Left lung (tissue), 10 donors: ENCODE results near the gene SP6. TPM values are rescaled to one million over a fixed set of nuclear protein-coding genes. Genes with fewer than 3 reads are reported as not detected.
A peak's percentile ranks its signal among the peaks of the same experiment; 100 is the strongest.

Source experiments
- ATAC-seq: fragments of 200-7000 bp; cut with Tn5 transposase; one replicate; pipeline ENCODE4 v1.9.1; 2020; ENCODE audit warnings: moderate library complexity
- DNase-seq, 4 donors: peaks; one replicate each; pipeline ENCODE4 v3.0.0-alpha.2; 2013 to 2020
- H3K27ac ChIP-seq, 2 donors: fragments of 200-600 bp; sonication (generic) in 1 of 2; one replicate each; pipeline versions ENCODE4 v1.5.0 to v1.8.0; 2020 to 2021
- H3K27me3 ChIP-seq, 2 donors: fragments of 200-600 bp; sonication (generic) in 1 of 2; one replicate each; pipeline versions ENCODE4 v1.5.0 to v1.8.0; 2020 to 2021
- H3K36me3 ChIP-seq, 2 donors: fragments of 200-600 bp; sonication (generic) in 1 of 2; one replicate each; pipeline versions ENCODE4 v1.5.0 to v1.8.0; 2020 to 2021
- H3K4me1 ChIP-seq, 2 donors: fragments of 200-600 bp; one replicate each; pipeline ENCODE4 v1.8.0; 2021
- H3K4me3 ChIP-seq, 2 donors: fragments of 200-600 bp; sonication (generic) in 1 of 2; one replicate each; pipeline versions ENCODE4 v1.5.0 to v1.8.0; 2020 to 2021; ENCODE audit warnings: mild to moderate bottlenecking in 1 of 2
- H3K9me3 ChIP-seq, 2 donors: fragments of 200-600 bp; sonication (generic) in 1 of 2; one replicate each; pipeline versions ENCODE4 v1.5.0 to v1.8.0; 2020 to 2021
- CTCF ChIP-seq, 2 donors: fragments of 200-600 bp; sonication (generic) in 1 of 2; IDR thresholded peaks; one replicate each; pipeline versions ENCODE4 v1.5.0 to v1.8.0; 2021; ENCODE audit warnings: antibody characterized with exemption in 2 of 2
- intact Hi-C, 2 donors: fragments of 100-400 bp; cut with DNase I; formaldehyde crosslinking; loops; one replicate each; pipeline versions ENCODE4 v1.11.2 to v1.14.2; 2022
- polyA plus RNA-seq, 6 donors: library from polyadenylated mRNA; unstranded; fragments of 120-200 nt; gene quantifications; one replicate each; pipeline ENCODE4 v1.2.1, GENCODE V29; 2013; ENCODE audit not compliant: insufficient read length in 6 of 6
- total RNA-seq, 2 donors: library from RNA; stranded (reverse); fragmentation: NEBNext Ultra II Directional; extraction: Animal tissue kit (Norgen Biotek cat#: 25700); gene quantifications; one replicate each; pipeline ENCODE4 v1.2.1, GENCODE V29; 2021
- donor health status: DM: no; HTN: yes; CAD: no.
- donor health status: DM: no; HTN: no; CAD: no.

The SP6 gene
- total and polyA plus RNA-seq, 8 donors: 0.79 to 6.7 (median 4.5) TPM

- H3K4me3 ChIP-seq: no peak overlapping the region
- H3K27ac ChIP-seq: no peak overlapping the region
- H3K36me3 ChIP-seq: no peaks in the 10 kb centered on the region
- intact Hi-C loops: no loop called here
- no peak for TF ChIP-seq CTCF (IDR thresholded peaks at IDR 0.05)
- H3K27me3 ChIP-seq: peaks cover 0 to 67% of the 10 kb centered on the region in 2 donors
- no peak for ATAC-seq
- H3K4me1 ChIP-seq: peaks cover 0 to 4% of the 10 kb centered on the region in 2 donors
- H3K9me3 ChIP-seq: no peaks in the 10 kb centered on the region
- no peak for DNase-seq
Measured at GRCh38 chr17:47873200-47874090, 22.5 kb upstream of the SP6 start.

- H3K4me3 ChIP-seq: no peak overlapping the region
- no peak for TF ChIP-seq CTCF (IDR thresholded peaks at IDR 0.05)
- peak; percentile 12 for ATAC-seq
Measured at GRCh38 chr17:47872651-47873161, 21.7 kb upstream of the SP6 start.

GRCh38 chr17:47872019-47872650 lies 21.2 kb upstream of the SP6 start:
- TF ChIP-seq CTCF (IDR thresholded peaks at IDR 0.05): no peak
- Histone ChIP-seq H3K9me3 (no peaks in the 10 kb centered on the region), H3K4me3 (no peak overlapping the region), H3K36me3 (no peaks in the 10 kb centered on the region), H3K27ac (no peak overlapping the region), H3K27me3 (peaks cover 0 to 70% of the 10 kb centered on the region in 2 donors), H3K4me1 (peaks cover 0 to 4% of the 10 kb centered on the region in 2 donors)
- intact Hi-C loops: no loop called here
- peak; percentile 41 for ATAC-seq
- DNase-seq: no peak

More at GRCh38 chr17:47872651-47873161, 21.7 kb upstream of the SP6 start:
- Histone ChIP-seq H3K9me3 (no peaks in the 10 kb centered on the region), H3K36me3 (no peaks in the 10 kb centered on the region), H3K4me1 (peaks cover 0 to 4% of the 10 kb centered on the region in 2 donors), H3K27me3 (peaks cover 0 to 73% of the 10 kb centered on the region in 2 donors), H3K27ac (no peak overlapping the region)
- DNase-seq: no peak
- intact Hi-C loops: no loop called here

- Histone ChIP-seq H3K4me1 (peaks cover 0 to 4% of the 10 kb centered on the region in 2 donors), H3K27ac (no peak overlapping the region), H3K27me3 (peaks cover 0 to 68% of the 10 kb centered on the region in 2 donors), H3K36me3 (no peaks in the 10 kb centered on the region), H3K9me3 (no peaks in the 10 kb centered on the region), H3K4me3 (no peak overlapping the region)
- intact Hi-C loops: no loop called here
- no peak for ATAC-seq
- no peak for TF ChIP-seq CTCF (IDR thresholded peaks at IDR 0.05)
- DNase-seq: no peak
Measured at GRCh38 chr17:47871048-47871447, 20.1 kb upstream of the SP6 start.

GRCh38 chr17:47870056-47870455 lies 19.1 kb upstream of the SP6 start:
- no peak for ATAC-seq
- DNase-seq: no peak
- Histone ChIP-seq H3K27ac (no peak overlapping the region), H3K4me3 (no peak overlapping the region), H3K36me3 (no peaks in the 10 kb centered on the region), H3K27me3 (peaks cover 0 to 62% of the 10 kb centered on the region in 2 donors), H3K9me3 (no peaks in the 10 kb centered on the region), H3K4me1 (peaks cover 0 to 4% of the 10 kb centered on the region in 2 donors)
- no peak for TF ChIP-seq CTCF (IDR thresholded peaks at IDR 0.05)
- intact Hi-C loops: no loop called here
